B cell (primary cell): ENCODE results near the gene TCEAL7. TPM values are rescaled to one million over a fixed set of nuclear protein-coding genes. Genes with fewer than 3 reads are reported as not detected.
"Not testable (repeated sequence)": the region's sequence is repeated elsewhere in the genome, so short reads cannot be mapped to it uniquely, and the experiment has no call there.

ENCODE experiments used
- ATAC-seq: fragments of 200-7000 bp; cut with Tn5 transposase; one replicate; pipeline ENCODE4 v1.10.0; 2021; ENCODE audit warnings: low read depth, mild to moderate bottlenecking, moderate number of reproducible peaks, moderate library complexity
- CTCF ChIA-PET: fragments of 350-600 bp; sonication (Branson Sonifier 250); formaldehyde crosslinking; loops from one replicate; lab custom pipeline; 2021; ENCODE audit warnings: antibody characterized with exemption, inconsistent platforms; lab: Charles Lee
- POLR2A ChIA-PET: fragments of 350-600 bp; sonication (Branson Sonifier 250); formaldehyde crosslinking; loops from one replicate; lab custom pipeline; 2021; ENCODE audit warnings: antibody characterized with exemption; lab: Charles Lee
- DNase-seq: peaks from one replicate; pipeline ENCODE4 v3.0.0; 2013
- H2AFZ ChIP-seq: 2 replicates; pipeline ENCODE4 v1.6.1; 2012; ENCODE audit warnings: mild to moderate bottlenecking, low read depth, low read length; ENCODE audit not compliant: insufficient read depth, poor library complexity, severe bottlenecking
- H3K27ac ChIP-seq, 2 donors: 1 replicate in 1 of 2; 2 replicates in 1 of 2; pipeline ENCODE4 v1.5.1; 2012 to 2013; ENCODE audit warnings: low read length in 2 of 2, mild to moderate bottlenecking in 2 of 2, moderate library complexity in 1 of 2
- H3K27me3 ChIP-seq, 4 experiments: fragments of 200-600 bp in 1 of 4; sonication (generic) in 1 of 4; replicated peaks in 1 of 4; 1 replicate in 2 of 4; 2 replicates in 2 of 4; pipeline versions ENCODE4 v1.6.1 to v1.7.0; 2013 to 2016; ENCODE audit warnings: low read length in 3 of 4, mild to moderate bottlenecking in 2 of 4, mixed read lengths in 1 of 4, moderate library complexity in 1 of 4; ENCODE audit not compliant: insufficient read depth in 4 of 4, control insufficient read depth in 3 of 4; ENCODE audit errors: control extremely low read depth in 1 of 4
- H3K36me3 ChIP-seq, 2 experiments: replicated peaks in 1 of 2; 1 replicate in 1 of 2; 2 replicates in 1 of 2; pipeline versions ENCODE4 v1.6.1 to v1.7.1; 2013; ENCODE audit warnings: low read length in 1 of 2; ENCODE audit not compliant: insufficient read depth in 2 of 2, control insufficient read depth in 1 of 2; ENCODE audit errors: control extremely low read depth in 1 of 2, extremely low read depth in 1 of 2
- H3K4me1 ChIP-seq, 2 donors: fragments of 200-600 bp in 1 of 2; sonication (generic) in 1 of 2; 1 replicate in 1 of 2; 2 replicates in 1 of 2; pipeline versions ENCODE4 v1.5.1 to v1.6.1; 2013 to 2017; ENCODE audit warnings: low read length in 2 of 2; ENCODE audit not compliant: control insufficient read depth in 2 of 2, insufficient read depth in 2 of 2
- H3K4me2 ChIP-seq: replicated peaks from 2 replicates; pipeline ENCODE3; 2012; ENCODE audit warnings: mild to moderate bottlenecking, low read depth, low read length; ENCODE audit not compliant: poor library complexity, severe bottlenecking
- H3K4me3 ChIP-seq, 5 experiments: fragments of 200-600 bp in 1 of 5; sonication (generic) in 1 of 5; 1 replicate in 3 of 5; 2 replicates in 2 of 5; pipeline versions ENCODE4 v1.5.1 to v1.7.0; 2011 to 2016; ENCODE audit warnings: low read length in 4 of 5, mild to moderate bottlenecking in 4 of 5, low read depth in 2 of 5, control low read depth in 1 of 5, moderate library complexity in 1 of 5; ENCODE audit not compliant: insufficient read depth in 1 of 5; ENCODE audit errors: control extremely low read depth in 1 of 5, extremely low read depth in 1 of 5
- H3K79me2 ChIP-seq: fragments of 200-600 bp; sonication (generic); one replicate; pipeline ENCODE4 v1.6.0; 2016; ENCODE audit warnings: low read length; ENCODE audit not compliant: control insufficient read depth, insufficient read depth
- H3K9ac ChIP-seq: fragments of 200-600 bp; sonication (generic); 2 replicates; pipeline ENCODE4 v1.6.1; 2017; ENCODE audit warnings: mild to moderate bottlenecking, low read length, moderate library complexity
- H3K9me3 ChIP-seq, 3 donors: one replicate each; pipeline versions ENCODE4 v1.6.1 to v1.7.1; 2013; ENCODE audit warnings: low read length in 2 of 3; ENCODE audit not compliant: control insufficient read depth in 2 of 3, insufficient read depth in 1 of 3; ENCODE audit errors: control extremely low read depth in 1 of 3
- H4K20me1 ChIP-seq: 2 replicates; pipeline ENCODE4 v1.6.0; 2012; ENCODE audit warnings: mild to moderate bottlenecking, low read length; ENCODE audit not compliant: insufficient read depth, control insufficient read depth, poor library complexity, severe bottlenecking
- H3K27ac Mint-ChIP-seq: one replicate; pipeline ENCODE4 v1.8.0; 2021; ENCODE audit warnings: mixed read lengths
- H3K27me3 Mint-ChIP-seq: one replicate; pipeline ENCODE4 v1.8.0; 2021; ENCODE audit warnings: mixed read lengths
- H3K4me1 Mint-ChIP-seq: one replicate; pipeline ENCODE4 v1.8.0; 2021; ENCODE audit warnings: mixed read lengths
- H3K4me3 Mint-ChIP-seq: one replicate; pipeline ENCODE4 v1.8.0; 2021; ENCODE audit warnings: mixed read lengths
- H3K9me3 Mint-ChIP-seq: one replicate; pipeline ENCODE4 v1.8.0; 2022; ENCODE audit warnings: mixed read lengths; ENCODE audit not compliant: insufficient read depth
- EZH2 ChIP-seq: IDR thresholded peaks from 2 replicates; pipeline ENCODE4 v1.6.1; 2012; ENCODE audit warnings: borderline replicate concordance, low read depth, mild to moderate bottlenecking, moderate library complexity, low read length; ENCODE audit not compliant: insufficient read depth, poor library complexity, severe bottlenecking
- WGBS: methylation state at CpG from one replicate; pipeline ENCODE4 v1.1.5; 2013; ENCODE audit warnings: missing lambda C conversion rate; ENCODE audit not compliant: insufficient coverage; 5-methylcytosine and 5-hydroxymethylcytosine counted together
- intact Hi-C: fragments of 100-400 bp; cut with micrococcal nuclease; formaldehyde crosslinking; loops from one replicate; pipeline ENCODE4 v1.10.0; 2022
- polyA plus RNA-seq: library from polyadenylated mRNA; depleted of rRNA; stranded (reverse); fragments of >200 nt; gene quantifications from 2 replicates; pipeline ENCODE4 v1.2.3, GENCODE V29; 2012
- total RNA-seq, 2 donors: library from RNA; stranded (reverse); fragments of 120-200 nt in 1 of 2; gene quantifications; 1 replicate in 1 of 2; 2 replicates in 1 of 2; pipeline versions ENCODE4 v1.2.3 to v1.2.4, GENCODE V29; 2013 to 2022
- TF ChIP-seq, protein P1 (sequence below): fragments of 200-600 bp; IDR thresholded peaks from one replicate; pipeline ENCODE4 v1.8.0; 2022; ENCODE audit warnings: antibody characterized with exemption, mild to moderate bottlenecking

Gene TCEAL7
- total and polyA plus RNA-seq, 2 donors (not counting 1 experiment from before 2014, with no cell fraction given), result not detected

DNA sequence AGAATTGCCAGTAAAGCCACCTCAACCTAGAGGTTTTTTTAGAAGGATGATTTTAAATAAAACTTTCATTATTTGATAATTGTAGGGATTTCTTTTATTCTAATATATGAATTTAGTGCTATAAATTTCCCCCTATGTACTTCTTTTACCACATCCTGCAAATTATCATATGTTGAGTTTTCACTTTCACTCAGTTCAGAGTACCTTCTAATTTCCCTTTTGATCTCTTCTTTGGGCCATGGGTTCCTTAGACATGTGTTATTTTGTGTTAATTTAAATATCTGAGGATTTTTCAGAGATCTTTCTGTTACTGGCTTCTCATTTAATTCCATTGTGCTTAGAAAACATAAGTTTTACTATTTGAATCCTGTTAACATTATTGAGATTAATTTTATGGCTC lies 25.3 kb upstream of the TCEAL7 start:
- H3K9me3 ChIP-seq, result no peaks in the 10 kb centered on the region
- TF ChIP-seq EZH2, result no peak
- TF ChIP-seq, protein P1, sequence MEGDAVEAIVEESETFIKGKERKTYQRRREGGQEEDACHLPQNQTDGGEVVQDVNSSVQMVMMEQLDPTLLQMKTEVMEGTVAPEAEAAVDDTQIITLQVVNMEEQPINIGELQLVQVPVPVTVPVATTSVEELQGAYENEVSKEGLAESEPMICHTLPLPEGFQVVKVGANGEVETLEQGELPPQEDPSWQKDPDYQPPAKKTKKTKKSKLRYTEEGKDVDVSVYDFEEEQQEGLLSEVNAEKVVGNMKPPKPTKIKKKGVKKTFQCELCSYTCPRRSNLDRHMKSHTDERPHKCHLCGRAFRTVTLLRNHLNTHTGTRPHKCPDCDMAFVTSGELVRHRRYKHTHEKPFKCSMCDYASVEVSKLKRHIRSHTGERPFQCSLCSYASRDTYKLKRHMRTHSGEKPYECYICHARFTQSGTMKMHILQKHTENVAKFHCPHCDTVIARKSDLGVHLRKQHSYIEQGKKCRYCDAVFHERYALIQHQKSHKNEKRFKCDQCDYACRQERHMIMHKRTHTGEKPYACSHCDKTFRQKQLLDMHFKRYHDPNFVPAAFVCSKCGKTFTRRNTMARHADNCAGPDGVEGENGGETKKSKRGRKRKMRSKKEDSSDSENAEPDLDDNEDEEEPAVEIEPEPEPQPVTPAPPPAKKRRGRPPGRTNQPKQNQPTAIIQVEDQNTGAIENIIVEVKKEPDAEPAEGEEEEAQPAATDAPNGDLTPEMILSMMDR, result no peak
- H3K27me3 ChIP-seq, result no peaks in the 10 kb centered on the region
- H4K20me1 ChIP-seq, result no peaks in the 10 kb centered on the region
- DNase-seq (no peak), ATAC-seq (no peak)
- POLR2A ChIA-PET, result no interaction called here
- Mint-ChIP-seq H3K4me3 (no peak overlapping the region), H3K9me3 (no peaks in the 10 kb centered on the region), H3K27ac (no peak overlapping the region), H3K4me1 (peaks cover 1% of the 10 kb centered on the region), H3K27me3 (no peaks in the 10 kb centered on the region)
- H3K4me3 ChIP-seq, result no peak overlapping the region
- intact Hi-C loops, result no loop called here
- H3K36me3 ChIP-seq, result no peaks in the 10 kb centered on the region
- H3K9ac ChIP-seq, result no peak overlapping the region
- peaks cover under 1% of the 10 kb centered on the region in 2 donors for H3K4me1 ChIP-seq
- CTCF ChIA-PET, result no interaction called here
- H3K27ac ChIP-seq, result no peak overlapping the region
- no peak overlapping the region for H3K4me2 ChIP-seq
- no peak overlapping the region for H2AFZ ChIP-seq
- H3K79me2 ChIP-seq, result no peaks in the 10 kb centered on the region

DNA sequence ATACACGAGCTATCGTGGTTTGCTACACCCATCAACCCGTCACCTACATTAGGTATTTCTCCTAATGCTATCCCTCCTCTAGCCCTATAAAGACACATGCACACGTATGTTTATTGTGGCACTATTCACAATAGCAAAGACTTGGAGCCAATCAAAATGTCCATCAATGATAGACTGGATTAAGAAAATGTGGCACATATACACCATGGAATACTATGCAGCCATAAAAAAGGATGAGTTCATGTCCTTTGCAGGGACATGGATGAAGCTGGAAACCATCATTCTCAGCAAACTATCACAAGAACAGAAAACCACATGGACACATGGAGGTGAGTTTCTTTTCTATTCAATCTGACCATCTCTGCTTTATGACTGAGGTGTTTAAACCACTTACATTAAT lies 24.4 kb upstream of the TCEAL7 start:
- H3K27me3 ChIP-seq, H4K20me1 ChIP-seq, H3K9me3 ChIP-seq, H2AFZ ChIP-seq, H3K4me3 Mint-ChIP-seq, H3K9me3 Mint-ChIP-seq, DNase-seq, H3K36me3 ChIP-seq, H3K4me1 Mint-ChIP-seq, intact Hi-C loops, H3K4me1 ChIP-seq, H3K9ac ChIP-seq, POLR2A ChIA-PET, H3K4me3 ChIP-seq, CTCF ChIA-PET, ATAC-seq, H3K4me2 ChIP-seq, H3K27me3 Mint-ChIP-seq, H3K79me2 ChIP-seq, H3K27ac ChIP-seq, H3K27ac Mint-ChIP-seq: not testable (repeated sequence)
- WGBS, result no CpG with 5 or more reads among the region's 4 CpGs
